Measurements from ENCODE around the gene CYP2B6. TPM values are rescaled to one million over a fixed set of nuclear protein-coding genes. Genes with fewer than 3 reads are reported as not detected.

CYP2B6 gene
- total and polyA plus RNA-seq, 2 donors (not counting 1 experiment from before 2014, with no cell fraction given): not detected

DNA sequence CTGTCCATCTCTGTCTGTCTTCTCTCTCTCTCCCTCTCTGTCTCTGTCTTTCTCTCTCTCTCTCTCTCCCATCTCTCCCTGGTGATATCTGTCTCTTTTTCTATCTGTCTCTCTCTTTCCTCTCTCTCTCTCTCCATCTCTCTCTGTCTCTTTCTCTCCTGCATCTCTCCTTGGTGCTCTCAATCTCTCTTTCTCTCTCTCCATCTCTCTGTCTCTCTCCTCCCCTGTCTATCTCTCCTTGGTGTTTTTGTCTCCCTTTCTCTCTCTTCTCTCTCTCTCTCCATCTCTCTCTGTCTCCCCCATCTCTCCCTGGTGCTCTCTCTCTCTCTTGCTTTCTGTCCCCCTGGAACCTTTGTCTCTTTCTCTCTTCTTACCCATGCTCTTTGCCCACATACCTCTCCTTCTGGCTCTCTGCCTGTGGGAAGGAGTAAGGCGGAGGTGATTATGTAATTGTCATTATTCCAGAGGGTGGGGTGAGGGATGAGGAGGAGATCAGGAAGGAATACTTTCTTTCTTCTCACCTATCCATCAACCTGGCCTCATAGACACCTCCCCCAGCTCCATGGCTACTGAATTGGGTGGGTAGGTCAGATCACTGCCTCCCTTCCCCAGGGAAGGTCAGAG lies 30.9 kb upstream of the CYP2B6 start:
- H3K27me3 ChIP-seq (replicated peaks in 1 of 4; ENCODE audit: control extremely low read depth in 1 of 4, control insufficient read depth in 3 of 4, insufficient read depth in 4 of 4, low read length in 3 of 4): peaks cover 0 to 11% (median 0%) of the 10 kb centered on the region in 4 experiments
- no peaks in the 10 kb centered on the region for H3K79me2 ChIP-seq (ENCODE audit: control insufficient read depth, insufficient read depth, low read length)
- peaks cover 0 to 9% (median 7%) of the 10 kb centered on the region in 3 donors for H3K9me3 ChIP-seq (ENCODE audit: control extremely low read depth in 1 of 3, control insufficient read depth in 2 of 3, insufficient read depth in 1 of 3, low read length in 2 of 3)
- CTCF ChIA-PET: no interaction called here
- H3K4me3 ChIP-seq (ENCODE audit: control extremely low read depth in 1 of 5, extremely low read depth in 1 of 5, insufficient read depth in 1 of 5, low read depth in 2 of 5, low read length in 4 of 5): no peak overlapping the region
- POLR2A ChIA-PET: no interaction called here
- H3K9me3 Mint-ChIP-seq (ENCODE audit: insufficient read depth): peaks cover 2% of the 10 kb centered on the region
- ATAC-seq (ENCODE audit: low read depth): no peak
- H2AFZ ChIP-seq (ENCODE audit: insufficient read depth, low read depth, low read length, poor library complexity, severe bottlenecking): no peak overlapping the region
- no peak for DNase-seq
- TF ChIP-seq EZH2 (IDR thresholded peaks at IDR 0.05; ENCODE audit: borderline replicate concordance, insufficient read depth, low read depth, low read length, poor library complexity, severe bottlenecking): no peak
- TF ChIP-seq, protein P1, sequence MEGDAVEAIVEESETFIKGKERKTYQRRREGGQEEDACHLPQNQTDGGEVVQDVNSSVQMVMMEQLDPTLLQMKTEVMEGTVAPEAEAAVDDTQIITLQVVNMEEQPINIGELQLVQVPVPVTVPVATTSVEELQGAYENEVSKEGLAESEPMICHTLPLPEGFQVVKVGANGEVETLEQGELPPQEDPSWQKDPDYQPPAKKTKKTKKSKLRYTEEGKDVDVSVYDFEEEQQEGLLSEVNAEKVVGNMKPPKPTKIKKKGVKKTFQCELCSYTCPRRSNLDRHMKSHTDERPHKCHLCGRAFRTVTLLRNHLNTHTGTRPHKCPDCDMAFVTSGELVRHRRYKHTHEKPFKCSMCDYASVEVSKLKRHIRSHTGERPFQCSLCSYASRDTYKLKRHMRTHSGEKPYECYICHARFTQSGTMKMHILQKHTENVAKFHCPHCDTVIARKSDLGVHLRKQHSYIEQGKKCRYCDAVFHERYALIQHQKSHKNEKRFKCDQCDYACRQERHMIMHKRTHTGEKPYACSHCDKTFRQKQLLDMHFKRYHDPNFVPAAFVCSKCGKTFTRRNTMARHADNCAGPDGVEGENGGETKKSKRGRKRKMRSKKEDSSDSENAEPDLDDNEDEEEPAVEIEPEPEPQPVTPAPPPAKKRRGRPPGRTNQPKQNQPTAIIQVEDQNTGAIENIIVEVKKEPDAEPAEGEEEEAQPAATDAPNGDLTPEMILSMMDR (IDR thresholded peaks at IDR 0.05): no peak
- no CpG with 5 or more reads among the region's 1 CpG for WGBS (ENCODE audit: insufficient coverage)
- no peak overlapping the region for H3K4me3 Mint-ChIP-seq
- peaks cover 28% of the 10 kb centered on the region for H3K27me3 Mint-ChIP-seq
- no peaks in the 10 kb centered on the region for H3K4me1 ChIP-seq (ENCODE audit: control insufficient read depth in 2 of 2, insufficient read depth in 2 of 2, low read length in 2 of 2)
- H3K4me1 Mint-ChIP-seq: no peaks in the 10 kb centered on the region
- no peaks in the 10 kb centered on the region for H4K20me1 ChIP-seq (ENCODE audit: control insufficient read depth, insufficient read depth, low read length, poor library complexity, severe bottlenecking)
- no peak overlapping the region for H3K27ac ChIP-seq (ENCODE audit: low read length in 2 of 2)
- intact Hi-C loops (cut with micrococcal nuclease): no loop called here
- no peak overlapping the region for H3K9ac ChIP-seq (ENCODE audit: low read length)
- no peak overlapping the region for H3K27ac Mint-ChIP-seq
- no peak overlapping the region for H3K4me2 ChIP-seq (replicated peaks; ENCODE audit: low read depth, low read length, poor library complexity, severe bottlenecking)
- no peaks in the 10 kb centered on the region for H3K36me3 ChIP-seq (replicated peaks in 1 of 2; ENCODE audit: control extremely low read depth in 1 of 2, control insufficient read depth in 1 of 2, extremely low read depth in 1 of 2, insufficient read depth in 2 of 2, low read length in 1 of 2)

DNA sequence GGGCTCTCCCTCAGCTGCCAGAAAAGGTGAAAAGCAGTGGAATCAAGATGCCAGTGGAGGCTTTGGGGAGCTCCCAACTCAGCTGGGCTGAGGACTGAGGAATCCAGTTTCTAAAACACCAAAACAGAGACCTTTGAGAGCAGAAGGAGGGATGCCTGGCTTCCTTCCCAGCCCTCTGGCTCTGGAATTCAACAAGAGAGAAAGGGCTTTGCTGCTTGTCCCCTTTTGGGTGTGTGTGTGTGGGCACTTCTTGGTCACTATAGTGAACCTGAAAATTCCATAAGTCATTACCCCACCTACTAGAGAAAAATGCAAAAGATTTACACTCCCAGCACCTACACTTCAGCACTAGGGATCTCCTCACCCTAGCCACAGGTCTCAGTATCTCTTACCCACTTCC lies 30.3 kb upstream of the CYP2B6 start:
- Mint-ChIP-seq H3K4me3 (no peak overlapping the region), H3K27ac (no peak overlapping the region), H3K9me3 (ENCODE audit: insufficient read depth) (peaks cover 2% of the 10 kb centered on the region), H3K4me1 (no peaks in the 10 kb centered on the region), H3K27me3 (peaks cover 28% of the 10 kb centered on the region)
- no peak overlapping the region for H2AFZ ChIP-seq (ENCODE audit: insufficient read depth, low read depth, low read length, poor library complexity, severe bottlenecking)
- no peaks in the 10 kb centered on the region for H3K79me2 ChIP-seq (ENCODE audit: control insufficient read depth, insufficient read depth, low read length)
- no peak for ATAC-seq (ENCODE audit: low read depth)
- TF ChIP-seq, protein P1 (IDR thresholded peaks at IDR 0.05): no peak
- no peak for TF ChIP-seq EZH2 (IDR thresholded peaks at IDR 0.05; ENCODE audit: borderline replicate concordance, insufficient read depth, low read depth, low read length, poor library complexity, severe bottlenecking)
- no peak overlapping the region for H3K4me3 ChIP-seq (ENCODE audit: control extremely low read depth in 1 of 5, extremely low read depth in 1 of 5, insufficient read depth in 1 of 5, low read depth in 2 of 5, low read length in 4 of 5)
- no peaks in the 10 kb centered on the region for H3K36me3 ChIP-seq (replicated peaks in 1 of 2; ENCODE audit: control extremely low read depth in 1 of 2, control insufficient read depth in 1 of 2, extremely low read depth in 1 of 2, insufficient read depth in 2 of 2, low read length in 1 of 2)
- H4K20me1 ChIP-seq (ENCODE audit: control insufficient read depth, insufficient read depth, low read length, poor library complexity, severe bottlenecking): no peaks in the 10 kb centered on the region
- peaks cover 0 to 11% (median 0%) of the 10 kb centered on the region in 4 experiments for H3K27me3 ChIP-seq (replicated peaks in 1 of 4; ENCODE audit: control extremely low read depth in 1 of 4, control insufficient read depth in 3 of 4, insufficient read depth in 4 of 4, low read length in 3 of 4)
- no peaks in the 10 kb centered on the region for H3K4me1 ChIP-seq (ENCODE audit: control insufficient read depth in 2 of 2, insufficient read depth in 2 of 2, low read length in 2 of 2)
- DNase-seq: no peak
- ChIA-PET CTCF (no interaction called here), POLR2A (no interaction called here)
- no peak overlapping the region for H3K4me2 ChIP-seq (replicated peaks; ENCODE audit: low read depth, low read length, poor library complexity, severe bottlenecking)
- H3K9ac ChIP-seq (ENCODE audit: low read length): no peak overlapping the region
- intact Hi-C loops (cut with micrococcal nuclease): no loop called here
- H3K9me3 ChIP-seq (ENCODE audit: control extremely low read depth in 1 of 3, control insufficient read depth in 2 of 3, insufficient read depth in 1 of 3, low read length in 2 of 3): peaks cover 0 to 4% (median 3%) of the 10 kb centered on the region in 3 donors
- H3K27ac ChIP-seq (ENCODE audit: low read length in 2 of 2): no peak overlapping the region

Data from B cell (primary cell).